ENCODE data around the gene WFIKKN2. TPM values are rescaled to one million over a fixed set of nuclear protein-coding genes. Genes with fewer than 3 reads are reported as not detected.

The WFIKKN2 gene
- total and polyA plus RNA-seq, 2 experiments from 2014 or later, result not detected

DNA sequence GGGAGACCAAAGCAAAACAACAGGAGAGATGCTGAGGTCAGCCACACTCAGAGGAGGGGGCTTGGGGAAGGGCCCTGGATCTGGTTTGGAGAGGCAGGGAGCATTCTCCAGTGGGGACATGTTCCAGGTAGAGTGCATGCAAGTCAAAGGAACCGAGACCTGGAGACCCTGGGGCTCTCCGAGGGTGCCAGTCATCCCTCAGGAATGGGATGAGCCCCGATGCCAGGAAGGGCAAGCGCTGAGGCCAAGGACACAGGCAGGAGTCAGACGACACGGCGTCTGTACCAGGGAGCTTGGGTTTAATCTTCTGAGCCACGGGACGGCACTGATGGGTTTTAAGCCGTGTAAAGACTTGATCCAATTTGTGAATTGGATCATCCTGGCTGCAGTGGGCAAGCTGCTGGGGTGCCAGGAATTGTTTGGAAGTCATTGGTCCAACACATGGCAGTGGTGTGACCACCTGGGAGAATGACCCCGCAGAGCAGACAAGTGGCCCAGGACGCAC, 35.1 kb upstream of the WFIKKN2 start:
- no peaks in the 10 kb centered on the region for H3K9me2 ChIP-seq (ENCODE audit: insufficient read depth)
- Mint-ChIP-seq H3K36me3 (ENCODE audit: low read depth) (no peaks in the 10 kb centered on the region), H3K27ac (no peak overlapping the region), H3K9me3 (no peaks in the 10 kb centered on the region), H3K4me3 (no peak overlapping the region), H3K4me1 (peaks cover 22% of the 10 kb centered on the region), H3K27me3 (ENCODE audit: insufficient read depth, low read depth, poor library complexity) (peaks cover 3% of the 10 kb centered on the region)
- no peak overlapping the region for H3K4me2 ChIP-seq
- H3K36me3 ChIP-seq (ENCODE audit: insufficient read depth), result no peaks in the 10 kb centered on the region
- no peak overlapping the region for H3K4me3 ChIP-seq
- H4K20me1 ChIP-seq (replicated peaks; ENCODE audit: insufficient read depth), result no peaks in the 10 kb centered on the region
- ATAC-seq (no peak), DNase-seq (ENCODE audit: low spot score) (no peak)
- H3K27ac ChIP-seq (ENCODE audit: low read depth), result no peak overlapping the region
- H3K27me3 ChIP-seq (ENCODE audit: insufficient read depth), result no peaks in the 10 kb centered on the region
- no peaks in the 10 kb centered on the region for H3K79me2 ChIP-seq (replicated peaks; ENCODE audit: insufficient read depth)
- no peaks in the 10 kb centered on the region for H3F3A ChIP-seq (replicated peaks; ENCODE audit: low read depth)
- H3K4me1 ChIP-seq (ENCODE audit: insufficient read depth), result no peaks in the 10 kb centered on the region
- H2AFZ ChIP-seq, result no peak overlapping the region
- TF ChIP-seq, protein P1, sequence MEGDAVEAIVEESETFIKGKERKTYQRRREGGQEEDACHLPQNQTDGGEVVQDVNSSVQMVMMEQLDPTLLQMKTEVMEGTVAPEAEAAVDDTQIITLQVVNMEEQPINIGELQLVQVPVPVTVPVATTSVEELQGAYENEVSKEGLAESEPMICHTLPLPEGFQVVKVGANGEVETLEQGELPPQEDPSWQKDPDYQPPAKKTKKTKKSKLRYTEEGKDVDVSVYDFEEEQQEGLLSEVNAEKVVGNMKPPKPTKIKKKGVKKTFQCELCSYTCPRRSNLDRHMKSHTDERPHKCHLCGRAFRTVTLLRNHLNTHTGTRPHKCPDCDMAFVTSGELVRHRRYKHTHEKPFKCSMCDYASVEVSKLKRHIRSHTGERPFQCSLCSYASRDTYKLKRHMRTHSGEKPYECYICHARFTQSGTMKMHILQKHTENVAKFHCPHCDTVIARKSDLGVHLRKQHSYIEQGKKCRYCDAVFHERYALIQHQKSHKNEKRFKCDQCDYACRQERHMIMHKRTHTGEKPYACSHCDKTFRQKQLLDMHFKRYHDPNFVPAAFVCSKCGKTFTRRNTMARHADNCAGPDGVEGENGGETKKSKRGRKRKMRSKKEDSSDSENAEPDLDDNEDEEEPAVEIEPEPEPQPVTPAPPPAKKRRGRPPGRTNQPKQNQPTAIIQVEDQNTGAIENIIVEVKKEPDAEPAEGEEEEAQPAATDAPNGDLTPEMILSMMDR (conservative IDR thresholded peaks at IDR 0.05; ENCODE audit: low read depth in 2 of 2), result no peak

GRCh38 chr17:50802609-50803571, 32.5 kb upstream of the WFIKKN2 start:
- peaks cover 16% of the 10 kb centered on the region for H3K4me1 Mint-ChIP-seq
- H3K27ac Mint-ChIP-seq, result no peak overlapping the region
- H3K4me3 Mint-ChIP-seq, result no peak overlapping the region
- H2AFZ ChIP-seq, result peak overlapping the region; percentile 88
- peaks cover 4% of the 10 kb centered on the region; the same call in 1 of the 2 replicates for H3K4me1 ChIP-seq (ENCODE audit: insufficient read depth)
- 0 out of 2 replicates have a peak, but pooled peaks cover 3% of the 10 kb centered on the region for H3K9me2 ChIP-seq (ENCODE audit: insufficient read depth)
- no peaks in the 10 kb centered on the region for H3K9me3 Mint-ChIP-seq
- no peaks in the 10 kb centered on the region for H3F3A ChIP-seq (replicated peaks; ENCODE audit: low read depth)
- H3K4me2 ChIP-seq, result no peak overlapping the region
- ATAC-seq (no peak), DNase-seq (ENCODE audit: low spot score) (no peak)
- no peaks in the 10 kb centered on the region for H4K20me1 ChIP-seq (replicated peaks; ENCODE audit: insufficient read depth)
- no peaks in the 10 kb centered on the region for H3K79me2 ChIP-seq (replicated peaks; ENCODE audit: insufficient read depth)
- 0 out of 2 replicates have a peak overlapping the region, but pooled peaks have one; percentile 66 for H3K27ac ChIP-seq (ENCODE audit: low read depth)
- H3K36me3 ChIP-seq (ENCODE audit: insufficient read depth), result no peaks in the 10 kb centered on the region
- H3K4me3 ChIP-seq, result no peak overlapping the region
- peaks cover 3% of the 10 kb centered on the region for H3K27me3 Mint-ChIP-seq (ENCODE audit: insufficient read depth, low read depth, poor library complexity)
- H3K36me3 Mint-ChIP-seq (ENCODE audit: low read depth), result no peaks in the 10 kb centered on the region
- H3K27me3 ChIP-seq (ENCODE audit: insufficient read depth), result no peaks in the 10 kb centered on the region
- TF ChIP-seq ZNF331 (CRISPR knock-in tag; IDR thresholded peaks at IDR 0.05; ENCODE audit: low read depth), result no peak
- TF ChIP-seq CREB1 (CRISPR knock-in tag; IDR thresholded peaks at IDR 0.05; ENCODE audit: low read depth), result no peak
- TF ChIP-seq JUNB (IDR thresholded peaks at IDR 0.05; ENCODE audit: unreplicated experiment), result no peak
- no peak for TF ChIP-seq POLR2AphosphoS5 (IDR thresholded peaks at IDR 0.05; ENCODE audit: low read depth)
- TF ChIP-seq, protein P1 (conservative IDR thresholded peaks at IDR 0.05; ENCODE audit: low read depth in 2 of 2), result no peak
- TF ChIP-seq STAT1 (IDR thresholded peaks at IDR 0.05; ENCODE audit: unreplicated experiment), result no peak
- TF ChIP-seq, protein P2, sequence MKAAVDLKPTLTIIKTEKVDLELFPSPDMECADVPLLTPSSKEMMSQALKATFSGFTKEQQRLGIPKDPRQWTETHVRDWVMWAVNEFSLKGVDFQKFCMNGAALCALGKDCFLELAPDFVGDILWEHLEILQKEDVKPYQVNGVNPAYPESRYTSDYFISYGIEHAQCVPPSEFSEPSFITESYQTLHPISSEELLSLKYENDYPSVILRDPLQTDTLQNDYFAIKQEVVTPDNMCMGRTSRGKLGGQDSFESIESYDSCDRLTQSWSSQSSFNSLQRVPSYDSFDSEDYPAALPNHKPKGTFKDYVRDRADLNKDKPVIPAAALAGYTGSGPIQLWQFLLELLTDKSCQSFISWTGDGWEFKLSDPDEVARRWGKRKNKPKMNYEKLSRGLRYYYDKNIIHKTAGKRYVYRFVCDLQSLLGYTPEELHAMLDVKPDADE (IDR thresholded peaks at IDR 0.05), result no peak
- no peak for TF ChIP-seq ZNF462 (CRISPR knock-in tag; IDR thresholded peaks at IDR 0.05)

All from GM23338 (cell line).